Stimulated activated CD8-positive, alpha-beta memory T cell treated with anti-CD3 and anti-CD28 coated beads, Interleukin-7, amount 100 ng/mL, for 48 hours (primary cell): ENCODE measurements around the gene YTHDF1.
A peak's percentile ranks its signal among the peaks of the same experiment; 100 is the strongest.
"Not testable (repeated sequence)": the region's sequence is repeated elsewhere in the genome, so short reads cannot be mapped to it uniquely, and the experiment has no call there.

Source experiments
- DNase-seq, 2 donors: peaks; one replicate each; pipeline ENCODE4 v3.0.0-alpha.2; 2020; ENCODE audit warnings: low read depth in 1 of 2; ENCODE audit errors: extremely low read depth in 1 of 2

Gene YTHDF1

DNA sequence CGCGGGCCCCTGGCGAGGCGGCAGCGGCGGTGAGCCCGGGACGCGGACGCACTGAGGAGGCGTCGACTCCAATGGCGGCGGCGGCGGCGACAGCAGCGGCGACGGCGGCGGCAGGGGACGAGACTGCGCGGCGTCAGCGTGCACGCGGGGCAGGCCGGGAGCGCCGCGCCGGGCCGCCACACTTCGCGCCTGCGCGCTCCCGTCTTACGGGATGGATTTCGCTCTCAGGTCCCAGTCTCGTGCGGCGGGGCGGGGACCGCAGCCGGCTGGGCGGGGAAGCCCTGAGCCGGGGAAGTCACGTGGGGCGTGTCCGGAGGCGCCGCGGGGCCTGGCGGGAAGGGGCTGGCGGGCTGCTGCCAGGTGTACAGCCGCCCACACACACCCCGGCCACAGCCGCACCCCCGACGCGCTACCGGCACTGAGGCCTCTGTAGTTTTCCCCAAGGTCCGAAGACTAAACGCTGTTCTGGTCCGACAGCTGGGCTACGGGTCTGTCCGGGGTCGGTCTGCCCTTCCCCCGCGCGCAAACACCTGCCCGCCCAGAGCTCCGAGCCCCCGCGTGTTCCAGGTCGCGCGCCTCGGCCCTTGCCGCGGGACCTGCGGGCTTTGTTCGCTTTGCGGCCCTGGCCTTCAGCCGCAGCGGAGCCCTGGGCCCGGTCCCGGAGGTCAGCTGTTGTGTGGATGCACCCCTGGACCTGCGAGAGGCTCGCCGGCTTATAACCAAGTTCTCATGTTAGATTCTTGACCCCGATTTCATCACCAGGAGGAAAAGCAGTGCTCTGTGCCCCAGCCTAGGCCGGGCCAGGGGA lies at the start of gene YTHDF1:
Gene YTHDF1, minus strand, starts transcription at position 91 of the 808 bp plus-strand sequence. CDS start 239 bp downstream, outside the sequence.
- DNase-seq = peak; percentile 94

DNA sequence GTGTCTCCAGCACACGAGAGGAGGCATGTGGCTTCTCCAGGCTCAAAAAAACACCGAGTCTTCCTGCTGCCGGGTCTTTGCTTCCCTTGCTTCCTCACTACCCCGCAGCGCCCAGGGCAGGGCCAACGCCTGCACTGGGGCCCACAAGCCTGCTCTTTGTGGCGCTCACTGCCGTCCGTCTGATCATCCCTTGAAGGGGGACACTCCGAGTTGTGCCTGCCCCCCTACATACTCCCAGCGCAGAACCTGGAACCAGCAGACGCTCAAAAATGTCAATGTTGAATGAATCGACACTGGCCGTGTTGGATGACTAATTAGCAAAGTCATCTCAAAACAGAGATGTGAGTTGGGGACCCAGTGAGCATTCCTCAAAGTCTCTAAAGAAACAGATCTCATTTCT lies 48.6 kb upstream of the YTHDF1 start:
- DNase-seq = no peak

DNA sequence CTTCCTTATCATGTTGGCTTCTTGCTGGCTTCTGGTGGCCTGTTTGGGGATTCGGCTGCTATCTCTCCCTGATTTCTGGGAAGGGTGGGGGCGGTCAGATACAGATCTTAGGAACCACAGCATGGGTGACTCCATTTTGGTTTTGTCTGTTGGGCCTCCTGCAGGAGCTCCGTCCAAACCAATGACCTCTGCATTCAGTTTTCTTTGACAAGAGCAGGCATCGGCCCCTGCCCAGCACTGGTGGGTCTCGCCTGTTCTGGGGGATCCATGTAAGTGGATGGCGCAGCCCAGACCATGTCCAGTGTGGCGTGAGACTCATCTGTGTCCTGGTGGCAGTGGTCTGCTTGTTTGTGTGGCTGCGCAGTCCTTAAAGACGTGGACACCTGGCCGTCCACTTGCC lies 48.1 kb upstream of the YTHDF1 start:
- DNase-seq = no peak

DNA sequence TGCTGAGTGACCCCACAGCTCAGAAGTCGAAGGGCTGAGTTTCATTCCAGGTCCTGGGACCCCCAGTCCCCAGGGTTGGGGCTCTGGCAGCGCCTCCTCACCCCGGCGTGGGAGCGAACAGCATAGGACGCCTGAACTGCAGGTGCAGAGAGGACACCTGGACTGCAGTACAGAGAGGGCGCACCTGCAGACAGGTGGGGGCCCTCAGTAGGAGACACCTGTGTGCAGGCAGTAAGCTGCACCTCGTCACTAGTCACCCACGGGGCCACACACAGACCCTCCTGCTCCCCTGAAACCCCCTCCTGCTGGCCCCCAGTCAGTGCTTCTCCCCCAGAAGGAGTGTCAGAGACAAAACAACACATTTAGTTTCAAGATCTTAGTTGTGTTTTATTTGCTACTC lies 46.9 kb upstream of the YTHDF1 start:
- no peak for DNase-seq

DNA sequence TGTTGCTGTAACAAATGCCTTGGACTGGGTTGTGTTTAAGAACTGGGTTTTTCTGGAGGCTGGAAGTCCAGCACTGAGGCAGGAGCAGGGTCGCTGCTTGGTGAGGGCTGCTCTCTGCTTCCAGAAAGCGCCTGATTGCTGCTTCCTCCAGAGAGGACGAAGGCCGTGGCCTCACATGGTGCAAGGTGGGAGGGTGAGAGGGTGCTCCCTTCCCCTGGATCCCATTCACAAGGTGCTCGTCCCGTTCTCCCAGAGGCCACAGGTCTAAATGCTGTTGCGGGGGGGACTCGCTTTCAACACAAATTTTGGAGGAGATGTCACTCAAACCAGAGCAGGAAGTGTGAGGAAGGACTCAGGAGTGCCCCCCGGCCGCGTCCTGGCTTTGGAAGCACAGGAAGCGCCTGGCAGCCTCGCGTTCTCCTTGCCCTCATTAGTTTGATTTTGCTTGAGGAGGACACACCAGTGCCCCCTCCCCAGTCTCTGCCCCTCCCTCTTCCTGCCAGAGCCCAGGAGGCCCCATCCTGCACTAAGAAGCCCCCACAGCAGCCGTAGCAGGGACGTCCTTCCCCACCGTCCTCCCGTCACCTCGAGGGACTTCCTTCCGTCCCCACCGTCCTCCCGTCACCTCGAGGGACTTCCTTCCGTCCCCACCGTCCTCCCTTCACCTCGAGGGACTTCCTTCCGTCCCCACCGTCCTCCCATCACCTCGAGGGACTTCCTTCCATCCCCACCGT lies 46.0 kb upstream of the YTHDF1 start:
- DNase-seq = no peak

GRCh38 chr20:63261060-63261794 lies 45.3 kb upstream of the YTHDF1 start:
- no peak for DNase-seq

GRCh38 chr20:63260521-63260920 lies 44.6 kb upstream of the YTHDF1 start:
- DNase-seq = no peak

GRCh38 chr20:63259734-63260460 lies 44.0 kb upstream of the YTHDF1 start:
- DNase-seq = no peak

- no peak for DNase-seq
Observed at GRCh38 chr20:63258781-63259180, 42.9 kb upstream of the YTHDF1 start.

DNA sequence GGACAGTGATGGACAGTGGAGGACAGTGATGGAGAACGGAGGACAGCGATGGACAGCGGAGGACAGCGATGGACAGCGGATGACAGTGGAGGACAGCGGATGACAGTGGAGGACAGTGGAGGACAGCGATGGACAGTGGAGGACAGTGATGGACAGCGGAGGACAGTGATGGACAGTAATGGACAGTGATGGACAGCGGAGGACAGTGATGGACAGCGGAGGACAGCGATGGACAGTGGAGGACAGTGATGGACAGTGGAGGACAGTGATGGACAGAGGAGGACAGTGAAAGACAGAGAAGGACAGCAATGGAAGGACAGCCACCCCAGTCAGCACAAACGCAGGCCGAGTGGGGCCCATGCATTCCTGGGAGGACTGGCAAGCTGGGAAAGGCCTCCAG lies 41.7 kb upstream of the YTHDF1 start:
- no peak for DNase-seq

DNA sequence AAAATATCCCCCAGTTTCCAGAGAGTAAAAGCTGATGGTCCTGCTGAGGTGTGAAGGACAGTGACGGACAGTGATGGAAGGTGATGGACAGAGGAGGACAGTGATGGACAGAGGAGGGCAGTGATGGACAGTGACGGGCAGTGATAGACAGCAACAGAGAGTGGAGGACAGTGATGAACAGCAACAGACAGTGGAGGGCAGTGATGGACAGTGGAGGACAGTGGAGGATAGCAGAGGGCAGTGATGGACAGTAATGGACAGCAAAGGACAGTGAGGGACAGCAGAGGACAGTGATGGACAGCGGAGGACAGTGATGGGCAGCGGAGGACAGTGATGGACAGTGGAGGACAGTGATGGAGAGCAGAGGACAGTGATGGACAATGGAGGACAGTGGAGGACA lies 41.0 kb upstream of the YTHDF1 start:
- DNase-seq = no peak

GRCh38 chr20:63255931-63256704 lies 40.2 kb upstream of the YTHDF1 start:
- DNase-seq = no peak

- DNase-seq = no peak
Observed at GRCh38 chr20:63254606-63255384, 38.9 kb upstream of the YTHDF1 start.

DNA sequence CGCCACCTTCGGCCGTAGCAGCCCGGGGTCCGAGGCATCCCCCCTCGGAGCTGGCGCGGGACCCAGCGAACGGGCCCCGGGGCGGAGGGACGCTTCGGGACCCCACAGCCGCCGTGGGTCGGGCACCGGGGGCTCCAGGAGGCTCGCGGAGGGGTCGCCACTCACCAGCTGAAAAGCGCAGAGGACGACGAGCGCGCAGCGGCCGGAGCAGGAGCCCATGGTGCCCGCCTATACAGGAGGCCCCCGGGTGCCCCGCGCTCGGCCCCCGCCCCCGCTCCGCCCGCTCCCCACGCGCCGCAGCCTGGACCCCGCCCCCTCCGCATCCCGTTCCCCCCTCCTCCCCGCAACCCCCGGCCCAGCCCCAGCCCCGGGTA lies 38.3 kb upstream of the YTHDF1 start, which contains the start of gene NKAIN4:
Gene NKAIN4, minus strand, starts transcription at position 232 of the 374 bp plus-strand sequence. Its CDS starts 13 bp downstream, at position 219.
- no peak for DNase-seq

DNA sequence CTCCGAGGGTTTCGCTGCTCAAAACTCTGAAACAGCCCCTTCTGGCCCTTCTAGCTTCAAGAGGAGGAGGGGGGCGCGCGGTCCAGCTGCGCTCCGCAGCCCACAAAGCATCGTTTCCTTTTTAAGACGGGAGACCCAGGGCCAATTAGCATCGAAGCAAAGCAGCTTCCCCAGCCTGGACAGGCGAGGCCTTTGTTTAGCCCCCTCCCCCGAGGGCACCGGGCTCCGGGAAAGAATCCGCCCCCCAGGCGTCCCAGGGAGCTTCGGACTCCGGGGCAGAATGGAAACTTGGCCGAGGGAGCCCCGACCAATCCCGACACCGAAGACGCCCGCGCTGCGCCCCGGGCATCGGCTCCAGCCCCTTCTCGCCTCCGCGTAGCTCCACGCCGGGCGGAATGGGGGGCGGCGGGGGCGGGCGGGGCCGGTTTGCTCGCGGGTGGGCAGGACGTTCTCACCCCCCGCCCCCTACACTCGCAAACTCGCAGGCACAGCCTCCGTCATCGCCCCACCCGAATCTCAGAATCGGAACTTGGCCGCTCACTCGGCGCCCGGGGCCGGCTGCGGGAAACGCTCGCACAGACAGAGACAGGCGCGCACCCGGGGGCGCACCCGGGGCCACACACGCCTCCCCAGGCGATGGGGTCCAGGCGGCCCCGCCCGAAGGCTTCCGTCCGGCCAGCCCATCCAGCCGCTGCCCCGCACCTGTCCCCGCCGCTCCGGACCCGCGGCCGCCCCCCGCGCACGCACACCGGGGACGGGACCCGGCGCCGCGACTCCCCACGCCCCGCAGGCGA lies 37.7 kb upstream of the YTHDF1 start:
- no peak for DNase-seq

DNA sequence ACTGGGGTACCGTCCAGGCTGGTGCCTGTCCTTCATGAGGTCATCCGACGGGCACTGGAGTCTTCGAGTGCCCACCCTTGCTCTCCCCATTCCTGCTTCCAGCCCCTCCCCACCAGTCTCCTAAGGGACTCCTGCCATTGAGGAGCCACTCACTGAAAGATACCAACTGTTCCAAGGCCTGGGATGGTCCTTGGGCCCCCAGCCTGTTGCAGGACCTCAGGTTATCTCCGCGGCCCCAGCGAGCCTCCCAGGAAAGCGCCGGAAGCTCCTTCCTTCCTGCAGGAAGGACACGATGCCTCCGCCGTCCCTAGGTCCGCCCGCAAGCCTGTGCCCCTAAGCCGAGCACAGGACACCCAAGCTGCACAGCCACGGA lies 37.1 kb upstream of the YTHDF1 start:
- no peak for DNase-seq

- no peak for DNase-seq
Observed at GRCh38 chr20:63252284-63252711, 36.4 kb upstream of the YTHDF1 start.

DNA sequence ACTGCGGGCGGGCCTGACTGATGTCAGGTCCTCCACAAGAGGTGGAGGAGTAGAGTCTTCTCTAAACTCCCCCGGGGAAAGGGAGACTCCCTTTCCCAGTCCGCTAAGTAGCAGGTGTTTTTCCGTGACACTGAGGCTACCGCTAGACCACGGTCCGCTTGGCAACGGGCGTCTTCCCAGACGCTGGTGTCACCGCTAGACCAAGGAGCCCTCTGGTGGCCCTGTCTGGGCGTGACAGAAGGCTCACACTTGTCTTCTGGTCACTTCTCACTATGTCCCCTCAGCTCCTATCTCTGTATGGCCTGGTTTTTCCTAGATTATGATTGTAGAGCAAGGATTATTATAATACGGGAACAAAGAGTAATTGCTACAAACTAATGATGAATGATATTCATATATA lies 35.4 kb upstream of the YTHDF1 start:
- not testable (repeated sequence) for DNase-seq
